ENCODE measurements around the gene SLC16A3. TPM values are rescaled to one million over a fixed set of nuclear protein-coding genes. Genes with fewer than 3 reads are reported as not detected.

Gene SLC16A3
- total RNA-seq, 2 experiments from 2014 or later: 93.4 to 99.0 TPM

- peaks cover 92% of the 10 kb centered on the region for H3K36me3 ChIP-seq (ENCODE audit: insufficient read depth, low read length)
- ChIA-PET CTCF (no interaction called here), POLR2A (no interaction called here)
- H3K4me3 Mint-ChIP-seq: no peak overlapping the region
- DNase-seq: peak in 1 of 14 experiments; percentile 4
- no peak for TF ChIP-seq CTCF (IDR thresholded peaks at IDR 0.05)
- no peak for ATAC-seq (ENCODE audit: poor library complexity)
- peaks cover 30% of the 10 kb centered on the region for H3K4me1 Mint-ChIP-seq (ENCODE audit: low read depth)
- H3K4me1 ChIP-seq (ENCODE audit: insufficient read depth, low read length): peaks cover 31% of the 10 kb centered on the region
- no peak overlapping the region for H3K27ac Mint-ChIP-seq
- H3K27me3 ChIP-seq (ENCODE audit: control insufficient read depth in 1 of 2, insufficient read depth in 2 of 2, low read length in 2 of 2): no peaks in the 10 kb centered on the region
- no peak overlapping the region for H3K4me3 ChIP-seq (ENCODE audit: low read length)
- H3K36me3 Mint-ChIP-seq (ENCODE audit: low read depth): peaks cover 96% of the 10 kb centered on the region
- no peaks in the 10 kb centered on the region for H3K9me3 Mint-ChIP-seq
- H3K27me3 Mint-ChIP-seq: no peaks in the 10 kb centered on the region
- H3K9me3 ChIP-seq (ENCODE audit: control insufficient read depth in 1 of 2, insufficient read depth in 1 of 2, low read length in 2 of 2): no peaks in the 10 kb centered on the region
- intact Hi-C loops (cut with DNase I, micrococcal nuclease): no loop called here
- H3K27ac ChIP-seq (ENCODE audit: low read depth in 1 of 2, low read length in 2 of 2): no peak overlapping the region
These were observed 34.8 kb downstream of the SLC16A3 start for GRCh38 chr17:82263641-82264040.

- CTCF ChIA-PET: no interaction called here
- intact Hi-C loops (cut with DNase I, micrococcal nuclease): no loop called here
- POLR2A ChIA-PET: no interaction called here
These were observed 37.3 kb downstream of the SLC16A3 start for GRCh38 chr17:82266142-82266541.

GRCh38 chr17:82267575-82268379 lies 38.9 kb downstream of the SLC16A3 start:
- peak overlapping the region in 1 of 2 donors; percentile 29 for H3K27ac ChIP-seq (ENCODE audit: low read depth in 1 of 2, low read length in 2 of 2)
- TF ChIP-seq CTCF (IDR thresholded peaks at IDR 0.05): no peak
- Mint-ChIP-seq H3K9me3 (no peaks in the 10 kb centered on the region), H3K4me3 (peak overlapping the region; percentile 67), H3K4me1 (ENCODE audit: low read depth) (peaks cover 64% of the 10 kb centered on the region), H3K36me3 (ENCODE audit: low read depth) (peaks cover 92% of the 10 kb centered on the region), H3K27me3 (no peaks in the 10 kb centered on the region), H3K27ac (peak overlapping the region; percentile 85)
- H3K36me3 ChIP-seq (ENCODE audit: insufficient read depth, low read length): peaks cover 79% of the 10 kb centered on the region
- intact Hi-C loops (cut with DNase I, micrococcal nuclease): no loop called here
- DNase-seq (peak in 9 of 14 experiments; percentile 19 to 70 (median 33)), ATAC-seq (ENCODE audit: poor library complexity) (peak; percentile 32)
- peaks cover 71% of the 10 kb centered on the region for H3K4me1 ChIP-seq (ENCODE audit: insufficient read depth, low read length)
- ChIA-PET POLR2A (no interaction called here), CTCF (no interaction called here)
- no peak overlapping the region for H3K4me3 ChIP-seq (ENCODE audit: low read length)
- H3K9me3 ChIP-seq (ENCODE audit: control insufficient read depth in 1 of 2, insufficient read depth in 1 of 2, low read length in 2 of 2): no peaks in the 10 kb centered on the region
- no peaks in the 10 kb centered on the region for H3K27me3 ChIP-seq (ENCODE audit: control insufficient read depth in 1 of 2, insufficient read depth in 2 of 2, low read length in 2 of 2)

More at GRCh38 chr17:82266142-82266541, 37.3 kb downstream of the SLC16A3 start:
- Histone ChIP-seq H3K4me3 (ENCODE audit: low read length) (no peak overlapping the region), H3K36me3 (ENCODE audit: insufficient read depth, low read length) (peaks cover 87% of the 10 kb centered on the region), H3K4me1 (ENCODE audit: insufficient read depth, low read length) (peaks cover 56% of the 10 kb centered on the region), H3K9me3 (ENCODE audit: control insufficient read depth in 1 of 2, insufficient read depth in 1 of 2, low read length in 2 of 2) (no peaks in the 10 kb centered on the region), H3K27ac (ENCODE audit: low read depth in 1 of 2, low read length in 2 of 2) (no peak overlapping the region), H3K27me3 (ENCODE audit: control insufficient read depth in 1 of 2, insufficient read depth in 2 of 2, low read length in 2 of 2) (no peaks in the 10 kb centered on the region)
- peaks cover 49% of the 10 kb centered on the region for H3K4me1 Mint-ChIP-seq (ENCODE audit: low read depth)
- DNase-seq (no peak), ATAC-seq (ENCODE audit: poor library complexity) (no peak)
- TF ChIP-seq CTCF (IDR thresholded peaks at IDR 0.05): no peak
- H3K27ac Mint-ChIP-seq: peak overlapping the region; percentile 51
- H3K27me3 Mint-ChIP-seq: no peaks in the 10 kb centered on the region
- no peaks in the 10 kb centered on the region for H3K9me3 Mint-ChIP-seq
- H3K36me3 Mint-ChIP-seq (ENCODE audit: low read depth): peaks cover 95% of the 10 kb centered on the region
- H3K4me3 Mint-ChIP-seq: no peak overlapping the region
